ENCODE measurements around the gene DAZAP1. TPM values are rescaled to one million over a fixed set of nuclear protein-coding genes. Genes with fewer than 3 reads are reported as not detected.
A peak's percentile ranks its signal among the peaks of the same experiment; 100 is the strongest.

Gene DAZAP1
- total and polyA plus RNA-seq, 8 donors, result 21.4 to 124 (median 51.5) TPM

DNA sequence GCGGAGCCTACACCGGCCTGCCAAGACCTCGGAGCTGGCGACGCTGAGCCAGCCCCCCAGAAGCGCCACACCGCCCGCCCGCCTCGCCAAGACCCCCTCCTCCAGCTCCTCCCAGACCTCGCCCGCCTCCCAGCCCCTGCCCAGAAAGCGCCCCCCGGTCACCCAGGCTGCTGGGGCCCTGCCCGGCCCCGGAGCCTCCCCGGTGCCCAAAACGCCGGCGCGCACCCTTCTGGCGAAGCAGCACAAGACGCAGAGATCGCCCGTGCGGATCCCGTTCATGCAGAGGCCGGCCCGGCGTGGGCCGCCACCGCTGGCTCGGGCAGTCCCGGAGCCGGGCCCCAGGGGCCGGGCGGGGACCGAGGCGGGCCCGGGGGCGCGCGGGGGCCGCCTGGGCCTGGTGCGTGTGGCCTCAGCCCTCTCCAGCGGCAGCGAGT lies 61.5 kb downstream of the DAZAP1 start:
- TF ChIP-seq POLR2AphosphoS5 (IDR thresholded peaks at IDR 0.05) (no peak), POLR2A (IDR thresholded peaks at IDR 0.05) (no peak), EP300 (IDR thresholded peaks at IDR 0.05) (no peak)
- TF ChIP-seq, protein P1, sequence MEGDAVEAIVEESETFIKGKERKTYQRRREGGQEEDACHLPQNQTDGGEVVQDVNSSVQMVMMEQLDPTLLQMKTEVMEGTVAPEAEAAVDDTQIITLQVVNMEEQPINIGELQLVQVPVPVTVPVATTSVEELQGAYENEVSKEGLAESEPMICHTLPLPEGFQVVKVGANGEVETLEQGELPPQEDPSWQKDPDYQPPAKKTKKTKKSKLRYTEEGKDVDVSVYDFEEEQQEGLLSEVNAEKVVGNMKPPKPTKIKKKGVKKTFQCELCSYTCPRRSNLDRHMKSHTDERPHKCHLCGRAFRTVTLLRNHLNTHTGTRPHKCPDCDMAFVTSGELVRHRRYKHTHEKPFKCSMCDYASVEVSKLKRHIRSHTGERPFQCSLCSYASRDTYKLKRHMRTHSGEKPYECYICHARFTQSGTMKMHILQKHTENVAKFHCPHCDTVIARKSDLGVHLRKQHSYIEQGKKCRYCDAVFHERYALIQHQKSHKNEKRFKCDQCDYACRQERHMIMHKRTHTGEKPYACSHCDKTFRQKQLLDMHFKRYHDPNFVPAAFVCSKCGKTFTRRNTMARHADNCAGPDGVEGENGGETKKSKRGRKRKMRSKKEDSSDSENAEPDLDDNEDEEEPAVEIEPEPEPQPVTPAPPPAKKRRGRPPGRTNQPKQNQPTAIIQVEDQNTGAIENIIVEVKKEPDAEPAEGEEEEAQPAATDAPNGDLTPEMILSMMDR (IDR thresholded peaks at IDR 0.05), result no peak
- Histone ChIP-seq H3K27me3 (peaks cover 42 to 96% (median 84%) of the 10 kb centered on the region in 3 donors), H3K4me1 (peaks cover 61 to 87% (median 85%) of the 10 kb centered on the region in 4 donors), H3K9me3 (no peaks in the 10 kb centered on the region), H3K36me3 (no peaks in the 10 kb centered on the region), H3K4me3 (peak overlapping the region in 3 of 4 donors; percentile 27 to 38 (median 34)), H3K27ac (no peak overlapping the region)
- intact Hi-C loops (cut with DNase I; ENCODE audit: low total_unique reads), result no loop called here
- peak in 1 of 2 donors; percentile 50 for DNase-seq
- 1 to 6% (median 3%) methylated on average over 17 to 47 of the region's 47 CpGs for WGBS, 5 donors

DNA sequence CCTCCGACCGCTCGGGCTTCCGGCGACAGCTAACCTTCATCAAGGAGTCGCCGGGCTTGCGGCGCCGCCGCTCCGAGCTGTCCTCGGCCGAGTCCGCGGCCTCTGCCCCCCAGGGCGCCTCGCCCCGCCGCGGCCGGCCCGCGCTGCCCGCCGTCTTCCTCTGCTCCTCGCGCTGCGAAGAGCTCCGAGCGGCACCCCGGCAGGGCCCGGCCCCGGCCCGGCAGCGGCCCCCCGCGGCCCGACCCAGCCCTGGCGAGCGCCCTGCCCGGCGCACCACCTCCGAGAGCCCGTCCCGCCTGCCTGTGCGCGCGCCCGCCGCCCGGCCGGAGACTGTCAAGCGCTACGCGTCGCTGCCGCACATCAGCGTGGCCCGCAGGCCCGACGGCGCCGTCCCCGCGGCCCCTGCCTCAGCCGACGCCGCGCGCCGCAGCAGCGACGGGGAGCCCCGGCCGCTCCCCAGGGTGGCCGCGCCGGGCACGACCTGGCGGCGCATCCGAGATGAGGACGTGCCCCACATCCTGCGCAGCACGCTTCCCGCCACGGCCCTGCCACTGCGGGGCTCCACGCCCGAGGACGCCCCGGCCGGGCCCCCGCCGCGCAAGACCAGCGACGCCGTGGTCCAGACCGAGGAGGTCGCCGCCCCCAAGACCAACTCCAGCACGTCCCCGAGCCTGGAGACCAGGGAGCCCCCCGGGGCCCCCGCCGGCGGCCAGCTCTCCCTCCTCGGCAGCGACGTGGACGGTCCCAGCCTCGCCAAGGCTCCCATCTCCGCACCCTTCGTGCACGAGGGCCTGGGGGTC lies 62.1 kb downstream of the DAZAP1 start:
- 0 to 2% (median 1%) methylated on average over 7 to 117 of the region's 117 CpGs; no CpG with 5 or more reads in 1 of the 5 donors for whole genome bisulfite sequencing, 5 donors
- H3K9me3 ChIP-seq, result no peaks in the 10 kb centered on the region
- peaks cover 61 to 92% (median 88%) of the 10 kb centered on the region in 4 donors for H3K4me1 ChIP-seq
- intact Hi-C loops (cut with DNase I; ENCODE audit: low total_unique reads), result no loop called here
- H3K27me3 ChIP-seq, result peaks cover 42 to 100% (median 87%) of the 10 kb centered on the region in 3 donors
- H3K27ac ChIP-seq, result no peak overlapping the region
- peak overlapping the region; percentile 34 to 62 (median 38) for H3K4me3 ChIP-seq
- TF ChIP-seq POLR2AphosphoS5 (IDR thresholded peaks at IDR 0.05) (no peak), EP300 (IDR thresholded peaks at IDR 0.05) (no peak), POLR2A (IDR thresholded peaks at IDR 0.05) (no peak)
- TF ChIP-seq, protein P1 (IDR thresholded peaks at IDR 0.05), result no peak
- H3K36me3 ChIP-seq, result peaks cover 0 to 5% (median 2%) of the 10 kb centered on the region in 4 donors
- peak in 1 of 2 donors; percentile 56 for DNase-seq

DNA sequence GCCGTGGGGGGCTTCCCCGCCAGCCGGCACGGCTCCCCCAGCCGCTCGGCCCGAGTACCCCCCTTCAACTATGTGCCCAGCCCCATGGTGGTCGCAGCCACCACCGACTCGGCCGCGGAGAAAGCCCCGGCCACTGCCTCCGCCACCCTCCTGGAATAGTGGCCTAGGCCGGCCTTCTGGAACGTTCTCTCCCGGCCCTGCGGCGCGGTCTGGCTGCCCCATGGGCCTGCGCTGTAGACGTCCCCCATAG lies 62.6 kb downstream of the DAZAP1 start:
- peaks cover 61 to 92% (median 88%) of the 10 kb centered on the region in 4 donors for H3K4me1 ChIP-seq
- peaks cover 42 to 100% (median 87%) of the 10 kb centered on the region in 3 donors for H3K27me3 ChIP-seq
- TF ChIP-seq EP300 (IDR thresholded peaks at IDR 0.05), result no peak
- no peak for TF ChIP-seq POLR2AphosphoS5 (IDR thresholded peaks at IDR 0.05)
- TF ChIP-seq, protein P1 (IDR thresholded peaks at IDR 0.05), result no peak
- no peak for TF ChIP-seq POLR2A (IDR thresholded peaks at IDR 0.05)
- WGBS, 5 donors, result 0 to 9% (median 6%) methylated on average over 6 to 22 of the region's 22 CpGs
- H3K36me3 ChIP-seq, result peaks cover 0 to 10% (median 8%) of the 10 kb centered on the region in 4 donors
- no peaks in the 10 kb centered on the region for H3K9me3 ChIP-seq
- H3K4me3 ChIP-seq, result peak overlapping the region; percentile 34 to 62 (median 38)
- intact Hi-C loops (cut with DNase I; ENCODE audit: low total_unique reads), result no loop called here
- H3K27ac ChIP-seq, result no peak overlapping the region
- DNase-seq, result no peak

DNA sequence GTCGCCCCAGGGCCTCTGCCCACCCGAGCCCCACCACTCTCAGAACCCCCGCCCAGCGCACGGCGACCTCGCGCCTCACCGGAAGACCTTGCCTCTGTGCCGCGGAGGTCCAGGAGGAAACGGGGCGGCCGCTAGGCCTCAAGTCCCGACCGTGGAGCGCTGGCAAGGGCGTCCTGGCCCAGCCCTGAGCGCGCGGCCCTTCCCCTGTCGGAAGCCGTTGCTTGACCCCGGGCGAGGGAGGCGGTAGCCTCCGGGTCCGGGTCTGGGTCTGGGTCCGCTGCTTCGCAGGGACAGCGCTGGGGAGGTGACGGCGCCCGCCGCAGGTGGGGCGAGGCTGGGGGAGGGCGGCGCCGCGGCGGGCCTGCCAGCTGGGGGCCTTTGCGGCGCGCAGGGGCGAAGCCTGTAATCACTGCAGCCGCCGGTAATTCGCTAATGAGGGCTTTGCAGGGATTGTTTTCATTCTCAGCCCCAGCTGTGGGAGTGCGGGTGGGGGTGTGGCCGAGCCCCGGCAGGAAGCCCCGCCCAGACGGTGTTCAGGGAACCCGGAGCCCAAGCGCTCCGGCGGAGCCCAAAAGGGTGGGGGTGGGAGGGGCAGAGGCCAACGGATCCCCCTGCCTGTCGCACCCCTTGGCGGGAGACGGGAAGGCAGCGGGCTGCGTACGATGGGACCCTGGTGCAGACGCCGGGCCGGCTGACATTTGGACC lies 63.1 kb downstream of the DAZAP1 start:
- peaks cover 0 to 15% (median 12%) of the 10 kb centered on the region in 4 donors for H3K36me3 ChIP-seq
- H3K27me3 ChIP-seq, result peaks cover 42 to 99% (median 82%) of the 10 kb centered on the region in 3 donors
- DNase-seq, result peak; percentile 57 to 78
- H3K9me3 ChIP-seq, result no peaks in the 10 kb centered on the region
- WGBS, 5 donors, result 0 to 2% (median 1%) methylated on average over 2 to 67 of the region's 67 CpGs
- H3K27ac ChIP-seq, result no peak overlapping the region
- TF ChIP-seq, protein P1 (IDR thresholded peaks at IDR 0.05), result no peak
- no peak for TF ChIP-seq EP300 (IDR thresholded peaks at IDR 0.05)
- TF ChIP-seq POLR2A (IDR thresholded peaks at IDR 0.05), result no peak
- TF ChIP-seq POLR2AphosphoS5 (IDR thresholded peaks at IDR 0.05), result no peak
- H3K4me3 ChIP-seq, result peak overlapping the region; percentile 34 to 62 (median 38)
- intact Hi-C loops (cut with DNase I; ENCODE audit: low total_unique reads), result no loop called here
- peaks cover 61 to 87% (median 83%) of the 10 kb centered on the region in 4 donors for H3K4me1 ChIP-seq
